Peyer's patch (tissue), 4 donors: ENCODE measurements around the gene TP53BP1. TPM values are rescaled to one million over a fixed set of nuclear protein-coding genes. Genes with fewer than 3 reads are reported as not detected.

Experiments
- DNase-seq, 3 donors: peaks; one replicate each; pipeline ENCODE4 v3.0.0-alpha.2; 2017 to 2019
- H3K27ac ChIP-seq, 4 donors: fragments of 200-600 bp; sonication (generic); one replicate each; pipeline ENCODE4 v1.5.1; 2016 to 2019
- H3K27me3 ChIP-seq, 2 donors: fragments of 200-600 bp; sonication (generic); one replicate each; pipeline ENCODE4 v1.5.1; 2019
- H3K36me3 ChIP-seq, 3 donors: fragments of 200-600 bp; sonication (generic); one replicate each; pipeline ENCODE4 v1.5.1; 2016 to 2019
- H3K4me1 ChIP-seq, 4 donors: fragments of 200-600 bp; sonication (generic); one replicate each; pipeline ENCODE4 v1.5.1; 2016 to 2019
- H3K4me3 ChIP-seq, 4 donors: fragments of 200-600 bp; sonication (generic); 1 replicate in 3 of 4; 2 replicates in 1 of 4; pipeline ENCODE4 v1.5.1; 2016 to 2019; ENCODE audit warnings: mild to moderate bottlenecking in 1 of 4
- H3K9me3 ChIP-seq, 4 donors: fragments of 200-600 bp; sonication (generic); one replicate each; pipeline ENCODE4 v1.5.1; 2016 to 2019; ENCODE audit warnings: mild to moderate bottlenecking in 1 of 4
- POLR2A ChIP-seq, 2 donors: fragments of 450-650 bp; IDR thresholded peaks; one replicate each; pipeline ENCODE4 v1.5.1; 2017; ENCODE audit warnings: antibody characterized with exemption in 2 of 2, mild to moderate bottlenecking in 2 of 2, moderate library complexity in 2 of 2
- total RNA-seq, 4 donors: library from RNA; depleted of rRNA; stranded (reverse); fragments of >200 nt; gene quantifications; one replicate each; pipeline ENCODE4 v1.1.0, GENCODE V29; 2016
- TF ChIP-seq, protein P1 (sequence below), 6 experiments: fragments of 450-650 bp in 4 of 6; fragments of 200-600 bp in 2 of 6; sonication (generic) in 1 of 6; IDR thresholded peaks; one replicate each; pipeline ENCODE4 v1.5.1; 2017 to 2019; ENCODE audit warnings: antibody characterized with exemption in 6 of 6, mild to moderate bottlenecking in 3 of 6, moderate library complexity in 1 of 6

TP53BP1 gene
- total RNA-seq, 4 donors from 2014 or later: 9.3 to 163 (median 24.6) TPM

- DNase-seq: no peak
- Histone ChIP-seq H3K4me1 (no peaks in the 10 kb centered on the region), H3K27me3 (no peaks in the 10 kb centered on the region), H3K4me3 (no peak overlapping the region), H3K27ac (no peak overlapping the region), H3K9me3 (peaks cover 0 to 35% (median 7%) of the 10 kb centered on the region in 4 donors), H3K36me3 (peaks cover 0 to 79% (median 0%) of the 10 kb centered on the region in 3 donors)
- TF ChIP-seq POLR2A (IDR thresholded peaks at IDR 0.05): no peak
- TF ChIP-seq, protein P1, sequence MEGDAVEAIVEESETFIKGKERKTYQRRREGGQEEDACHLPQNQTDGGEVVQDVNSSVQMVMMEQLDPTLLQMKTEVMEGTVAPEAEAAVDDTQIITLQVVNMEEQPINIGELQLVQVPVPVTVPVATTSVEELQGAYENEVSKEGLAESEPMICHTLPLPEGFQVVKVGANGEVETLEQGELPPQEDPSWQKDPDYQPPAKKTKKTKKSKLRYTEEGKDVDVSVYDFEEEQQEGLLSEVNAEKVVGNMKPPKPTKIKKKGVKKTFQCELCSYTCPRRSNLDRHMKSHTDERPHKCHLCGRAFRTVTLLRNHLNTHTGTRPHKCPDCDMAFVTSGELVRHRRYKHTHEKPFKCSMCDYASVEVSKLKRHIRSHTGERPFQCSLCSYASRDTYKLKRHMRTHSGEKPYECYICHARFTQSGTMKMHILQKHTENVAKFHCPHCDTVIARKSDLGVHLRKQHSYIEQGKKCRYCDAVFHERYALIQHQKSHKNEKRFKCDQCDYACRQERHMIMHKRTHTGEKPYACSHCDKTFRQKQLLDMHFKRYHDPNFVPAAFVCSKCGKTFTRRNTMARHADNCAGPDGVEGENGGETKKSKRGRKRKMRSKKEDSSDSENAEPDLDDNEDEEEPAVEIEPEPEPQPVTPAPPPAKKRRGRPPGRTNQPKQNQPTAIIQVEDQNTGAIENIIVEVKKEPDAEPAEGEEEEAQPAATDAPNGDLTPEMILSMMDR (IDR thresholded peaks at IDR 0.05): no peak
These were observed 131.5 kb downstream of the TP53BP1 start for GRCh38 chr15:43361313-43361903.

DNA sequence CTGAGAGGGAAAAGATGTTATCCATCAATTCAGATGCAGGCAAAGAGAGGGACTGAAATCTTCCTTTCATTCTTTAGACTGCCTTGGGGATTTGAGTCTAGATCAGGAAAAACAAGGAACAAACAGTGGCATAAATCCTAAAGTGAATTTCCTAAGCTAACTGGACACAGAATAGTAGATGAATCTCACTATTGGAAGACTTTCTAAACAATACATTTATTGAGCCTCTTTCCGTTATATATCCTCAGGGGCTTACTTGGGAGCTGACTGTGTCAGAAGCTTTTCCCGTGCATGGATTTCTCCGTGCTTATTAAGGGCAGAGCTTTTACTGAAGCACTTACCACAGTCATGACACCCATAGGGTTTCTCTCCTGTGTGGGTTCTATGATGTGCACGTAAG is 132.1 kb downstream of the TP53BP1 start:
- no peak for DNase-seq
- Histone ChIP-seq H3K4me3 (no peak overlapping the region), H3K27ac (no peak overlapping the region), H3K27me3 (no peaks in the 10 kb centered on the region), H3K9me3 (peaks cover 0 to 35% (median 7%) of the 10 kb centered on the region in 4 donors), H3K36me3 (peaks cover 0 to 73% (median 0%) of the 10 kb centered on the region in 3 donors), H3K4me1 (no peaks in the 10 kb centered on the region)
- TF ChIP-seq, protein P1 (IDR thresholded peaks at IDR 0.05): no peak
- TF ChIP-seq POLR2A (IDR thresholded peaks at IDR 0.05): no peak

Other genes with a start within 250 kb of the TP53BP1 start
- gene TGM5, start 226.2 kb downstream of the TP53BP1 start, total RNA-seq: not detected
- gene TGM7, start 190.9 kb downstream of the TP53BP1 start, total RNA-seq: not detected
- gene LCMT2, start 162.6 kb downstream of the TP53BP1 start, total RNA-seq: 1 to 10 TPM; 2.8 to 5.1 (median 3.6) TPM
- 10 to 100 TPM; 27.5 to 57.8 (median 29.1) TPM for gene ZSCAN29, start 122.1 kb downstream of the TP53BP1 start, total RNA-seq
- gene TUBGCP4, start 122.1 kb downstream of the TP53BP1 start, total RNA-seq: 10 to 100 TPM; 16.3 to 30.0 (median 23.4) TPM
- 10 to 100 TPM in 1 of 4 donors, 1 to 10 TPM in 3; 1.2 to 14.9 (median 4.4) TPM for gene MAP1A, start 24.5 kb upstream of the TP53BP1 start, total RNA-seq
- gene PPIP5K1, start 97.1 kb upstream of the TP53BP1 start, total RNA-seq: 100 to 1,000 TPM in 3 of 4 donors, 10 to 100 TPM in 1; 84.9 to 380 (median 260) TPM
- gene CKMT1B, start 100.9 kb upstream of the TP53BP1 start, total RNA-seq: 100 to 1,000 TPM in 3 of 4 donors, 10 to 100 TPM in 1; 74.3 to 134 (median 111) TPM
- gene STRC, start 125.6 kb upstream of the TP53BP1 start, total RNA-seq: 1 to 10 TPM in 2 of 4 donors, under 1 TPM in 1, not detected in 1; 0.35 to 7.4 (median 4.7) TPM
- gene CATSPER2, start 155.7 kb upstream of the TP53BP1 start, total RNA-seq: 10 to 100 TPM in 3 of 4 donors, 1 to 10 TPM in 1; 9.3 to 28.1 (median 21.0) TPM
- 100 to 1,000 TPM in 3 of 4 donors, 10 to 100 TPM in 1; 96.0 to 147 (median 109) TPM for gene CKMT1A, start 200.7 kb upstream of the TP53BP1 start, total RNA-seq